ENCODE data around the gene CNOT6L.

DNA sequence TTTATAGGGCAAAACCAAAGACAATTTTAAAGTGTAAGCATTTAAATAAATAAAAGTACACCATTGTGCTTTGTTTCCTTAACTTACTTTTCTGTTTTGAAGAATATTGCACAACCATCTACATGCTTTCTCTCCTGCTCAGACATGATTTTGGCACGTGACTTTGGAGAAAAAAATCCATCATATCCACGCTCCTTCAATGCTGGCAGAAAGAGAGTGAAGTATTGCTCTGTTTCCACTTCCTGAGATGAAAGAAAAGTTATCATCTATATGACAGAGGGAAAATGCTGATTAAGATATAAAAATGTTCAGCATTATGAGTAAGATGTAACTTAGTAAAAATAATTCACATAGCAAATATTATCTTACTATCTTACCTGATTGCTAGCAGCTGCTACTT lies 77.1 kb downstream of the CNOT6L start:
- TF ChIP-seq, protein P1, sequence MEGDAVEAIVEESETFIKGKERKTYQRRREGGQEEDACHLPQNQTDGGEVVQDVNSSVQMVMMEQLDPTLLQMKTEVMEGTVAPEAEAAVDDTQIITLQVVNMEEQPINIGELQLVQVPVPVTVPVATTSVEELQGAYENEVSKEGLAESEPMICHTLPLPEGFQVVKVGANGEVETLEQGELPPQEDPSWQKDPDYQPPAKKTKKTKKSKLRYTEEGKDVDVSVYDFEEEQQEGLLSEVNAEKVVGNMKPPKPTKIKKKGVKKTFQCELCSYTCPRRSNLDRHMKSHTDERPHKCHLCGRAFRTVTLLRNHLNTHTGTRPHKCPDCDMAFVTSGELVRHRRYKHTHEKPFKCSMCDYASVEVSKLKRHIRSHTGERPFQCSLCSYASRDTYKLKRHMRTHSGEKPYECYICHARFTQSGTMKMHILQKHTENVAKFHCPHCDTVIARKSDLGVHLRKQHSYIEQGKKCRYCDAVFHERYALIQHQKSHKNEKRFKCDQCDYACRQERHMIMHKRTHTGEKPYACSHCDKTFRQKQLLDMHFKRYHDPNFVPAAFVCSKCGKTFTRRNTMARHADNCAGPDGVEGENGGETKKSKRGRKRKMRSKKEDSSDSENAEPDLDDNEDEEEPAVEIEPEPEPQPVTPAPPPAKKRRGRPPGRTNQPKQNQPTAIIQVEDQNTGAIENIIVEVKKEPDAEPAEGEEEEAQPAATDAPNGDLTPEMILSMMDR (conservative IDR thresholded peaks at IDR 0.05; ENCODE audit: low read depth, low read length): no peak
- TF ChIP-seq POLR2A (IDR thresholded peaks at IDR 0.05; ENCODE audit: low read depth, low read length): no peak
- TF ChIP-seq RAD21 (IDR thresholded peaks at IDR 0.05; ENCODE audit: low read length): no peak
- TF ChIP-seq MAZ (IDR thresholded peaks at IDR 0.05; ENCODE audit: borderline replicate concordance, low read depth, low read length): no peak
- no peak for TF ChIP-seq MAFK (IDR thresholded peaks at IDR 0.05; ENCODE audit: low read depth, low read length)
- TF ChIP-seq ELK1 (IDR thresholded peaks at IDR 0.05; ENCODE audit: borderline replicate concordance, low read depth, low read length): no peak
- no peak for TF ChIP-seq MXI1 (IDR thresholded peaks at IDR 0.05; ENCODE audit: borderline replicate concordance, low read depth, low read length)
- no peak for TF ChIP-seq RFX5 (IDR thresholded peaks at IDR 0.05; ENCODE audit: low read depth, low read length)
- TF ChIP-seq BHLHE40 (IDR thresholded peaks at IDR 0.05; ENCODE audit: low read depth, low read length): no peak
- TF ChIP-seq USF2 (IDR thresholded peaks at IDR 0.05; ENCODE audit: low read depth, low read length): no peak
- TF ChIP-seq CEBPB (IDR thresholded peaks at IDR 0.05; ENCODE audit: low read depth, low read length): peak; percentile 68
- TF ChIP-seq CHD1 (IDR thresholded peaks at IDR 0.05; ENCODE audit: low read depth, low read length): no peak
- no peak for TF ChIP-seq RCOR1 (IDR thresholded peaks at IDR 0.05; ENCODE audit: insufficient replicate concordance, low read length)
- TF ChIP-seq FOS (IDR thresholded peaks at IDR 0.05; ENCODE audit: low read depth, low read length): no peak
